Measurements from ENCODE around the gene FGD5. TPM values are rescaled to one million over a fixed set of nuclear protein-coding genes. Genes with fewer than 3 reads are reported as not detected.
A peak's percentile ranks its signal among the peaks of the same experiment; 100 is the strongest.

The FGD5 gene
- polyA plus RNA-seq, 1 of the 3 experiments (the other 2 are of a cell fraction) = not detected

GRCh38 chr3:14913926-14914778 is 95.4 kb downstream of the FGD5 start (continued):
- TF ChIP-seq MAX (IDR thresholded peaks at IDR 0.05; ENCODE audit: low read depth) (no peak), SMC3 (IDR thresholded peaks at IDR 0.05; ENCODE audit: low read depth, low read length) (peak; percentile 38; the same call in 1 of the 2 replicates), GATA2 (CRISPR knock-in tag; IDR thresholded peaks at IDR 0.05) (peak; percentile 93), ELF1 (IDR thresholded peaks at IDR 0.05) (no peak), MEF2A (IDR thresholded peaks at IDR 0.05; ENCODE audit: borderline replicate concordance, low read depth) (no peak), RAD21 (IDR thresholded peaks at IDR 0.05; ENCODE audit: low read length) (peak; percentile 61), FOXM1 (IDR thresholded peaks at IDR 0.05; ENCODE audit: low read depth) (no peak), JUND (IDR thresholded peaks at IDR 0.05) (no peak), CHD2 (IDR thresholded peaks at IDR 0.05; ENCODE audit: low read length, partially characterized antibody) (no peak), YY1 (IDR thresholded peaks at IDR 0.05; ENCODE audit: low read depth) (no peak), TAF1 (IDR thresholded peaks at IDR 0.05; ENCODE audit: borderline replicate concordance, low read depth, low read length) (no peak)
- TF ChIP-seq, protein P1, sequence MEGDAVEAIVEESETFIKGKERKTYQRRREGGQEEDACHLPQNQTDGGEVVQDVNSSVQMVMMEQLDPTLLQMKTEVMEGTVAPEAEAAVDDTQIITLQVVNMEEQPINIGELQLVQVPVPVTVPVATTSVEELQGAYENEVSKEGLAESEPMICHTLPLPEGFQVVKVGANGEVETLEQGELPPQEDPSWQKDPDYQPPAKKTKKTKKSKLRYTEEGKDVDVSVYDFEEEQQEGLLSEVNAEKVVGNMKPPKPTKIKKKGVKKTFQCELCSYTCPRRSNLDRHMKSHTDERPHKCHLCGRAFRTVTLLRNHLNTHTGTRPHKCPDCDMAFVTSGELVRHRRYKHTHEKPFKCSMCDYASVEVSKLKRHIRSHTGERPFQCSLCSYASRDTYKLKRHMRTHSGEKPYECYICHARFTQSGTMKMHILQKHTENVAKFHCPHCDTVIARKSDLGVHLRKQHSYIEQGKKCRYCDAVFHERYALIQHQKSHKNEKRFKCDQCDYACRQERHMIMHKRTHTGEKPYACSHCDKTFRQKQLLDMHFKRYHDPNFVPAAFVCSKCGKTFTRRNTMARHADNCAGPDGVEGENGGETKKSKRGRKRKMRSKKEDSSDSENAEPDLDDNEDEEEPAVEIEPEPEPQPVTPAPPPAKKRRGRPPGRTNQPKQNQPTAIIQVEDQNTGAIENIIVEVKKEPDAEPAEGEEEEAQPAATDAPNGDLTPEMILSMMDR (IDR thresholded peaks at IDR 0.05) = no peak

- no peaks in the 10 kb centered on the region for H3F3A ChIP-seq (replicated peaks; ENCODE audit: insufficient read depth)
- peaks cover 0 to 26% of the 10 kb centered on the region in 2 experiments; a peak in 1 of 4 replicates for H3K4me1 ChIP-seq (ENCODE audit: control insufficient read depth in 1 of 2, insufficient read depth in 2 of 2, low read depth in 1 of 2, low read length in 1 of 2)
- peak; percentile 39 for DNase-seq
- WGBS (ENCODE audit: low lambda C conversion rate) = 46% methylated on average over 5 of the region's 6 CpGs
- POLR2A ChIA-PET = interaction anchor here (0.6 to 1.0 kb wide), 2 partner anchors 263 to 280 kb away, joined by 3 read pairs; partner anchors contain the start of gene CCDC174
- no peak overlapping the region for H3K4me3 ChIP-seq (ENCODE audit: low read depth in 2 of 2, low read length in 1 of 2)
- TF ChIP-seq RAD21 (IDR thresholded peaks at IDR 0.05; ENCODE audit: low read length) = no peak
- TF ChIP-seq EZH2phosphoT487 (IDR thresholded peaks at IDR 0.05; ENCODE audit: borderline replicate concordance, low read depth) = no peak
- TF ChIP-seq, protein P1 (IDR thresholded peaks at IDR 0.05) = no peak
- TF ChIP-seq NFIC (IDR thresholded peaks at IDR 0.05; ENCODE audit: borderline replicate concordance) = no peak
- peak; percentile 43; the same call in 1 of the 2 replicates for TF ChIP-seq GATA2 (CRISPR knock-in tag; IDR thresholded peaks at IDR 0.05)
- TF ChIP-seq TEAD4 (IDR thresholded peaks at IDR 0.05; ENCODE audit: borderline replicate concordance, insufficient read depth) = no peak
- TF ChIP-seq TAF1 (IDR thresholded peaks at IDR 0.05; ENCODE audit: borderline replicate concordance, low read depth, low read length) = no peak
- no peak for TF ChIP-seq GABPA (IDR thresholded peaks at IDR 0.05; ENCODE audit: low read depth)
- peak; percentile 31; the same call in 1 of the 2 replicates for TF ChIP-seq MXI1 (IDR thresholded peaks at IDR 0.05; ENCODE audit: low read depth, low read length)
- TF ChIP-seq MAX (IDR thresholded peaks at IDR 0.05; ENCODE audit: low read depth) = no peak
- TF ChIP-seq FOXM1 (IDR thresholded peaks at IDR 0.05; ENCODE audit: low read depth) = no peak
- TF ChIP-seq, protein P2, sequence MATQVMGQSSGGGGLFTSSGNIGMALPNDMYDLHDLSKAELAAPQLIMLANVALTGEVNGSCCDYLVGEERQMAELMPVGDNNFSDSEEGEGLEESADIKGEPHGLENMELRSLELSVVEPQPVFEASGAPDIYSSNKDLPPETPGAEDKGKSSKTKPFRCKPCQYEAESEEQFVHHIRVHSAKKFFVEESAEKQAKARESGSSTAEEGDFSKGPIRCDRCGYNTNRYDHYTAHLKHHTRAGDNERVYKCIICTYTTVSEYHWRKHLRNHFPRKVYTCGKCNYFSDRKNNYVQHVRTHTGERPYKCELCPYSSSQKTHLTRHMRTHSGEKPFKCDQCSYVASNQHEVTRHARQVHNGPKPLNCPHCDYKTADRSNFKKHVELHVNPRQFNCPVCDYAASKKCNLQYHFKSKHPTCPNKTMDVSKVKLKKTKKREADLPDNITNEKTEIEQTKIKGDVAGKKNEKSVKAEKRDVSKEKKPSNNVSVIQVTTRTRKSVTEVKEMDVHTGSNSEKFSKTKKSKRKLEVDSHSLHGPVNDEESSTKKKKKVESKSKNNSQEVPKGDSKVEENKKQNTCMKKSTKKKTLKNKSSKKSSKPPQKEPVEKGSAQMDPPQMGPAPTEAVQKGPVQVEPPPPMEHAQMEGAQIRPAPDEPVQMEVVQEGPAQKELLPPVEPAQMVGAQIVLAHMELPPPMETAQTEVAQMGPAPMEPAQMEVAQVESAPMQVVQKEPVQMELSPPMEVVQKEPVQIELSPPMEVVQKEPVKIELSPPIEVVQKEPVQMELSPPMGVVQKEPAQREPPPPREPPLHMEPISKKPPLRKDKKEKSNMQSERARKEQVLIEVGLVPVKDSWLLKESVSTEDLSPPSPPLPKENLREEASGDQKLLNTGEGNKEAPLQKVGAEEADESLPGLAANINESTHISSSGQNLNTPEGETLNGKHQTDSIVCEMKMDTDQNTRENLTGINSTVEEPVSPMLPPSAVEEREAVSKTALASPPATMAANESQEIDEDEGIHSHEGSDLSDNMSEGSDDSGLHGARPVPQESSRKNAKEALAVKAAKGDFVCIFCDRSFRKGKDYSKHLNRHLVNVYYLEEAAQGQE (IDR thresholded peaks at IDR 0.05; ENCODE audit: low read depth, low read length) = no peak
- peak; percentile 82 for TF ChIP-seq RCOR1 (IDR thresholded peaks at IDR 0.05; ENCODE audit: low read length)
- TF ChIP-seq EP300 (IDR thresholded peaks at IDR 0.05; ENCODE audit: borderline replicate concordance in 1 of 2, low read depth in 1 of 2, low read length in 1 of 2) = 0 out of 4 replicates have a peak, but pooled peaks of 1 of the 2 experiments have one; percentile 23
- no peaks in the 10 kb centered on the region for H3K9me3 ChIP-seq
- no peaks in the 10 kb centered on the region for H3K9me2 ChIP-seq
- H4K20me1 ChIP-seq (ENCODE audit: insufficient read depth) = no peaks in the 10 kb centered on the region
- no peak overlapping the region for H2AFZ ChIP-seq (ENCODE audit: low read depth)
- H3K9ac ChIP-seq = no peak overlapping the region
- CTCF ChIA-PET = interaction anchor here (0.6 to 7.2 kb wide), 30 partner anchors 9 to 406 kb away, joined by 3 to 105 read pairs (median 4); partner anchors contain the start of genes C3orf20 and CCDC174
- H3K27me3 ChIP-seq (ENCODE audit: insufficient read depth) = peaks cover 9% of the 10 kb centered on the region; the same call in 1 of the 2 replicates
- no peak overlapping the region for H3K4me2 ChIP-seq
- H3K79me2 ChIP-seq (ENCODE audit: insufficient read depth) = no peaks in the 10 kb centered on the region
- H3K27ac ChIP-seq (ENCODE audit: low read depth in 2 of 2, low read length in 1 of 2) = no peak overlapping the region
- H3K36me3 ChIP-seq (replicated peaks in 1 of 2; ENCODE audit: control insufficient read depth in 1 of 2, insufficient read depth in 2 of 2, low read length in 1 of 2) = no peaks in the 10 kb centered on the region
Measured at GRCh38 chr3:14914779-14915117, 96.0 kb downstream of the FGD5 start.

All from SK-N-SH (cell line).